NCI-H1417 (cell line): ENCODE results near the gene ARNT2.

ENCODE experiments used
- DNase-seq, 3 experiments: peaks; one replicate each; lab custom pipeline; 2025; lab: John Stamatoyannopoulos, UW

ARNT2 gene

GRCh38 chr15:80556694-80557367 lies 152.6 kb downstream of the ARNT2 start:
- peak in 1 of 3 experiments; percentile 94 for DNase-seq

DNA sequence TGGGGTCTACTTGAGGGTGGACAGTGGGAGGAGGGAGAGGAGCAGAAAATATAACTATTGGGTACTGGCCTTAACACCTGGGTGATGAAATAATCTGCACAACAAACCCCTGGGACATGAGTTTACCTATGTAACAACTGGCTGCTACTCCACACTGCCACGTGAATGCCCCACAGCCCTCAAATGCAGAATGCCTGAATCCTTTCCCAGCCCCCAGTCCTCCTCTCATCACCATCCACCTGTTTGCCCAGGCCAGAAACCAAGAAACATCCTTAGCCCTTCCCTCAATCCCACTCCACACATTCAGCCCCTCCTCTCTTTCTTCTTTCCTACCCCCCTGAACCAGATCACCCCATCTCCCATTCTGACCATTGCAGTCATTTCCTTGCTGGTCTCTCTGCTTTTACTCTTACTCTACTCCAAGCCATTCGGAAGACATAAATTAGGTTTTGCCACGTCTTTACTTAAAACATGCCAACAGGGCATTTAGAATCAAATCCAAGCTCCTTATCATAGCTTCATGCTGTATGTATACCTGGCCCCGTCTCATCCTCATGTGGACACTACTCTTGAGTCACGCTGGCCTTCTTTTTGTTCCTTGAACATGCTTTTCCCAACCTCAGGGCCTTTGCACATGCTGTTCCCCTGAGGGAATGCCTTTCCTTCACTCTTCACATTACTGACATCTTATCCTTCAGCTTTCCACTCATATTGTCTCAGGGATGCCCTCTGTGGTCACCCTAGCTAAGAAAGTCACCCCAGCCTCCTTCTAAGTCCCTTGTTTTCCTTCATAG lies 153.5 kb downstream of the ARNT2 start:
- DNase-seq: peak in 1 of 3 experiments; percentile 33

- DNase-seq: no peak
These were observed 154.6 kb downstream of the ARNT2 start for GRCh38 chr15:80558631-80559319.

- no peak for DNase-seq
These were observed 155.1 kb downstream of the ARNT2 start for GRCh38 chr15:80559320-80559693.

DNA sequence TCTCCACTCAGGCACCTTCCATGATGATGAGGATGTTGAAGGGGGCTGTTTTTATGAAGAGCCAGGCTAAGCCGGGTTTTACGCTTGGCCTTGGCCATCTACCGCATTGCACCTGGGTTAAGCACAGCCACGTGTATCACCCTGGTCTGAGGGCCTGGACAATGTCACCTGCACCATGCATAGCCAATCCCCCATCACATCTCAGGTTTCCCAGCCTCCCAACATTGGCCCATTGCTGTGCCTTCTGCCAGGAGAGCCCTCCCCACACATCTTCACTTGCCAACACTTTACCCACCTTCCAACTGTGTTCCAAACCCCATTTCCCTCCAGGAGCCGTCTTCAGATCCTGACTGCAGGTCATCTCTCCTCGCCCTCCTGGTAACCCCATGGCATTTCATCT lies 155.6 kb downstream of the ARNT2 start:
- DNase-seq: no peak

- no peak for DNase-seq
These were observed 156.6 kb downstream of the ARNT2 start for GRCh38 chr15:80560601-80561400.

GRCh38 chr15:80561500-80561899 lies 157.3 kb downstream of the ARNT2 start:
- no peak for DNase-seq

DNA sequence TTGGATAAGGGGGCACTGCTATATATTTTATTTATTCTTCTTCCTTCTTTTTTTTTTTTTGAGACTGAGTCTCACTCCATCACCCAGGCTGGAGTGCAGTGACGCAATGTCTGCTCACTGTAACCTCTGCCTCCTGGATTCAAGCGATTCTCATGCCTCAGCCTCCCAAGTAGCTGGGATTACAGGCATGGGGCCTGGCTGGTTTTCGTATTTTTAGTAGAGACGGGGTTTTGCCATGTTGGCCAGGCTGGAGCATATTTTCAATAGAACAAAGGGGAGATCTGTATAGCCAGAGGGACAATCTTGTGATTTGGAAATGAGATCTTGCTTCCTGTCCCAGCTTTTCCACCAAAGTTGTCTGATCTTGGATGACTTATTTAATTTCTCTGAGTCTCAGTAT lies 157.9 kb downstream of the ARNT2 start:
- DNase-seq: no peak

GRCh38 chr15:80562846-80563245 lies 158.7 kb downstream of the ARNT2 start:
- no peak for DNase-seq

DNA sequence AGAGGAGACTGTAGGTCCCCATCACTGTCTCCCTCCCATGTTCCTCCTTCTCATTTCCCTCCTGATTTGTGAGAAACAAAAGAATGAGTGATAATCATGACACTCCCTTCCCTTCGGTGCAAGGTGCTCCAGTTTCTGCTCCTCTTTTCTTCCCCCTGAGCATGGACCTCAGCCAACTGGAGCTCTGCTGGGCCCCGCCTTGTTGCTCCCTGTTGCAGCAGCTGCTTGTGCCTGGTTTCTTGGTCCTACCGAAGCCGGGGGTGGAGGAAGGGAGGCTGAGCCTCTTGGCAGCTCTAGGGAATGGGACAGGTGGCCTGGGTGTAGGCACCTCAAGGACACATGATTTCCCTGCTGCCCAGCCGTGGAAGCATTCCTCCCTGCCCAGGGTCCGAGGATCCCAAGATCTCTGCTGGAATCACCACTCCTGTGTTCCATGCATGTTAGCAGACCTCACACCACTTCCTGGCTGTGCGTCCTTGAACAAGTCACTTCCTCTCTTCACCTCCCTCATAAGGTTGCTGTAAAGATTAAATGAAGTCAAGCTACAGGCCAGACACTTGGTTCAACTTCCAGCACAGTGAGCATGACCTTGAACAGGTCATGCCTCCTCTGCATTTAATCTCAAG lies 159.3 kb downstream of the ARNT2 start:
- peak in 1 of 3 experiments; percentile 9 for DNase-seq

- DNase-seq: no peak
These were observed 159.9 kb downstream of the ARNT2 start for GRCh38 chr15:80564056-80564455.

GRCh38 chr15:80565398-80565797 lies 161.2 kb downstream of the ARNT2 start:
- no peak for DNase-seq

DNA sequence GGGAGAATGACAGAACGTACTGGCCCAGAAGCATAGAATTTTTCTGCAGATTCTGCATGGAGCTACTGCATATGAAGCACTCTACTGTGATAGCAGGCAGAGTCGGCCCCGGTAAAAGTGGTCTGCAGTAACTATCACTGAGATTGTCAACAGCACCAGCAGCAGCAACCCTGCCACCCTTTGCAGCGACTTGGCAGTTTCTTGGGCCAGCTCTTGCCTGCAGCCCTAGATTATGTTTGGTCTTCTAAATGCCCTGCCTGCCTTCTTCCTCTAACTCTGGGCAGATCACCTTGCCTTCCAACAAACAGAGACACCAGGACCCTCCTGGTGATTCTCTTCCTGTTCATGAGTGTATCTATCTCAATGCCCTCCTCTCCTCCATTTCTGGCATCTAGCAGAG lies 161.8 kb downstream of the ARNT2 start:
- no peak for DNase-seq

DNA sequence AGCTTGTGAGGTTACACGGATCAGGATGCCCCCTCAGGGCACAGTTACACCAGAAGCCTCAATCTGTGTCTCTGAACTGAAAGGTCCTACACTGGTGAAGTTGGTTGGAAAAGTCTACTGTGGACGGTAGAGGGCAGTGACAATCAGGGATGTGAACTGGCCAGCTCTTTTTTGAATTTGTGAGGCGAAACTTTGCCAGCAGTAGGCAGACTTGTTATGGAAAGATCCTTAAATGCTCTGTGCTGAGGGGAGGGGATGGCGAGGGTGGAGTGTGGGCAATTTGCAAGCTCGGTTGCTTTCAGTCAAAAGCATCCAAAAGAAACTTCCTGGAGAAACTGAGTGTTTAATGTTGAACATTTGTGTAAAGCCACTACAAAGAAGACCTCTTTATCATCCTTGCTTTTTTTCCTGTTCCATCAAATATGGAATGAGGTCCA lies 163.6 kb downstream of the ARNT2 start:
- DNase-seq: peak in 2 of 3 experiments; percentile 31 to 53

- DNase-seq: no peak
These were observed 164.1 kb downstream of the ARNT2 start for GRCh38 chr15:80568298-80568697.

DNA sequence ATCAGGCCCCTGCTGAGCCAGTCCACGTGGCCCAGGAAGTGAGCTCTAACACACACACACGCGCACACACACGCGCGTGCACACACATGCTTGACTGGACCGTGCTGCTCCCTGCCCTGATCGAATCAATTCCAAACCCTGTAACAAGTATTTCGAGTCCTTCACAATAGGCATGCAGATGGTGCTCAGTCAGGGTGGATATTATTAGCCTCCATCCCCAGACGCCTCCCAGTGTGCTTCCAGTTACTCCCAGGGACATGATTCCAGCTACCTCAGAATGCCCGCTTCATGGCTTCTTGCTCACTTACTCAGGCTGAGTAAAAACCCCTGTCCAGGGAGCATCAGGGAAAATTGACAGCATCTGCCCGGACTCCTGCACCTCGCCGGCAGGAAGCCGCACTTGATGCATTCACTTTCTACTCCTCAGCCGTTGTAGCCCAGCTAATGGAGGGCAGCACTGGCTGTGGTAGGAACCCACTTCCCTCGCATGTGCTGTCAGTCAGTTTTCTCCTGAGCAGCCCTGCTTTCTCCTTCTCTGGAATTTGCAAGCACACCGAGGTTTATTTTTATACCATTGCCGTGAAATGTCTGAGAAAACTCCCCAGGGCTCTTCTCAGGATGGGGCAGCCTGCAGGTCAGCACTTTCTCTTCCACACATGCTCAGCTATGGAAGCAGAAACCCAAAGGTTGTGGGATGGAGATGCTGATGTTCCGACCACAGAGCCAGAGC lies 164.9 kb downstream of the ARNT2 start:
- DNase-seq: no peak

DNA sequence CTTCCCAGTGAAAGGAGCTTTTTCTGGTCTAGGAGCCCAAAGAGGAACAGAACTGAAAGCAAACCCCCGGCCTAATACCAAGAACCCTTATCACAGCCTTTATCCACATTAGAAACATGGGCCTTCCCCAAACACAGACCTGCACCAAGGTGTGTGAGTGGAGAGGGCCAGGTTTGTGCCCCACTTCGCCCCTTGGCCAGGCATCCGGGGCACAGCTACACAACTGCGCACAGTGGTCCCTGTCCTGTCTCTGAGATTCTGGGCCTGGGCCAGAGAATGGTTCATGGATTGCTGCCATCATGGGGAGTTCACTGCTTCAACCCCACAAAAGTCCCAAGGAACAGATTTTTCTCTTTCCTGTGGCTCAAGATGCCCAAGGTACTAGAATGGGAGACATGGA lies 165.5 kb downstream of the ARNT2 start:
- no peak for DNase-seq

- DNase-seq: no peak
These were observed 166.4 kb downstream of the ARNT2 start for GRCh38 chr15:80570553-80570952.

DNA sequence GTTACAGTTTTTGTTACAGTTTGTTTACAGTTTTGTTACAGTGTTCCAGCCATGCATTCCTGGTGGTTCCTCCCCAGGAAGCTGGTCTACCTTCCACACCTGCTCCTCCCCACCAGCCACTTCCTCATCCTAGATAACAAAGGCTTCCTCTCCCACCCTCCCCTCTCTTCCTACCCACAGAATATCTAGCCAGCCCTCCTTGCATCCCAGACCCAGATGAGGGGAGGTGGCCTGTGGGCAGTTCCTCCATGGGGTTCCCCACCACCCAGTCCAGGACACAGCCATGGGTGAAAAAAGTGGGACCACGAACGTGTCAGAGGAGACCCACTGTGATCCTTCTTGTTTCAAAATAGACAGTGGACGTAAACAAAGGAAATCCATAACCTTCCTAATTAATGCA lies 168.2 kb downstream of the ARNT2 start:
- DNase-seq: peak in 2 of 3 experiments; percentile 14 to 38

- DNase-seq: no peak
These were observed 169.4 kb downstream of the ARNT2 start for GRCh38 chr15:80573606-80574005.

- no peak for DNase-seq
These were observed 170.4 kb downstream of the ARNT2 start for GRCh38 chr15:80574590-80574989.
